Loucy (cell line): Measurements from ENCODE around the gene SGPL1.

Experiments
- H2AFZ ChIP-seq: fragments of 200-600 bp; sonication (generic); 2 replicates; pipeline ENCODE4 v1.6.0; 2016; ENCODE audit warnings: antibody characterized with exemption, mild to moderate bottlenecking, low read length, moderate library complexity
- H3F3A ChIP-seq: fragments of 200-600 bp; 2 replicates; pipeline ENCODE4 v1.6.0; 2016; ENCODE audit warnings: antibody characterized with exemption, low read depth, mild to moderate bottlenecking
- H3K27me3 ChIP-seq: fragments of 200-600 bp; sonication (generic); 2 replicates; pipeline ENCODE4 v1.6.1; 2014; ENCODE audit warnings: low read length, mild to moderate bottlenecking; ENCODE audit not compliant: insufficient read depth, poor library complexity, severe bottlenecking
- H3K36me3 ChIP-seq: fragments of 200-600 bp; sonication (generic); 2 replicates; pipeline ENCODE4 v1.6.1; 2016; ENCODE audit warnings: low read length; ENCODE audit not compliant: insufficient read depth
- H3K4me1 ChIP-seq: fragments of 200-600 bp; sonication (generic); 2 replicates; pipeline ENCODE4 v1.5.1; 2014; ENCODE audit warnings: low read length, mild to moderate bottlenecking; ENCODE audit not compliant: insufficient read depth, poor library complexity, severe bottlenecking
- H3K4me2 ChIP-seq: fragments of 200-600 bp; sonication (generic); 2 replicates; pipeline ENCODE4 v1.6.0; 2014; ENCODE audit warnings: antibody characterized with exemption, low read length, low read depth, mild to moderate bottlenecking; ENCODE audit not compliant: poor library complexity, severe bottlenecking
- H3K4me3 ChIP-seq: fragments of 200-600 bp; sonication (generic); 2 replicates; pipeline ENCODE4 v1.5.1; 2014; ENCODE audit warnings: low read length, mild to moderate bottlenecking, mixed read lengths; ENCODE audit not compliant: poor library complexity, severe bottlenecking
- H3K79me2 ChIP-seq: fragments of 200-600 bp; sonication (generic); 2 replicates; pipeline ENCODE4 v1.6.1; 2014; ENCODE audit warnings: low read length; ENCODE audit not compliant: insufficient read depth
- H3K9ac ChIP-seq: fragments of 200-600 bp; sonication (generic); 2 replicates; pipeline ENCODE4 v1.6.0; 2014; ENCODE audit warnings: mild to moderate bottlenecking, low read depth, low read length, moderate library complexity; ENCODE audit not compliant: poor library complexity, severe bottlenecking
- H3K9me2 ChIP-seq: fragments of 200-600 bp; sonication (generic); replicated peaks from 2 replicates; pipeline ENCODE4 v1.6.1; 2016; ENCODE audit warnings: low read depth, low read length, mixed read lengths
- H3K9me3 ChIP-seq: fragments of 200-600 bp; sonication (generic); 2 replicates; pipeline ENCODE4 v1.6.1; 2014; ENCODE audit warnings: mild to moderate bottlenecking, antibody characterized with exemption, low read length, low read depth; ENCODE audit not compliant: insufficient read depth
- H4K20me1 ChIP-seq: fragments of 200-600 bp; sonication (generic); 2 replicates; pipeline ENCODE4 v1.6.0; 2014; ENCODE audit warnings: antibody characterized with exemption, low read length, mild to moderate bottlenecking; ENCODE audit not compliant: insufficient read depth, poor library complexity, severe bottlenecking
- EZH2phosphoT487 ChIP-seq: fragments of 200-600 bp; IDR thresholded peaks from 2 replicates; pipeline ENCODE4 v1.6.1; 2018; ENCODE audit warnings: antibody characterized with exemption, mild to moderate bottlenecking, moderate library complexity, borderline replicate concordance
- TF ChIP-seq, protein P1 (sequence below): fragments of 200-600 bp; sonication (generic); conservative IDR thresholded peaks from 2 replicates; pipeline ENCODE4 v1.5.1; 2014; ENCODE audit warnings: mild to moderate bottlenecking, antibody characterized with exemption, low read length

Gene SGPL1

DNA sequence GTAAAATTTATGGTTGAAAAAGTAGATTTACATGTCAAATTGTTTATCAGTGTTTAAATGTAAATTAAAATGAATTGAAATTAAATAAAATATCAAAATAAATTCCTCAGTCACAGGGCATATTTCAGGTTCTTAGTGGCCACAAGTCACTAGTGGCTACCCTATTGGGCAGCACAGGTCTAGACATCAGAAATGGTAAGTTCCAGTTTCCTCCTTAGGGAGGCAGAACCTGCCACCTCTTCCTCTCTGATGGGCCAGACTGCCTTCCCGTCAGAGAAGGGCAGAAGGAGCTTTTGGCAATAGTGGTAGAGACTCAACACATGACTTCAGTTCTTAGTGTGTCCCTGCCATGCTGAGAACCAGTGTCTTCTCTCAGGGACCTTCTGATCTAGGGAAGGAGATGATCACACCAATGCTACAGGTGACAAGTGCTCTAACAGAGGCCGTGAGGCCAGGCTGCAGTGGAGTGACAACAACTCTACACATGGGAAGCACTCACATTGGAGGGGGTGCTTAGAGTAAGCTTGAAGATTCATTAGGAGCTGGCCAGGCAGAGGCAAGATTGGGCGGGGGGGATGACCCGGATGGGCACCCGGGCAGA, 87.0 kb downstream of the SGPL1 start:
- Histone ChIP-seq H3K9ac (no peak overlapping the region), H3K27me3 (no peaks in the 10 kb centered on the region), H3K36me3 (no peaks in the 10 kb centered on the region), H3K4me2 (no peak overlapping the region), H3K4me3 (no peak overlapping the region), H3K9me2 (no peaks in the 10 kb centered on the region), H3F3A (no peaks in the 10 kb centered on the region), H3K9me3 (no peaks in the 10 kb centered on the region), H2AFZ (no peak overlapping the region), H3K4me1 (no peaks in the 10 kb centered on the region), H3K79me2 (no peaks in the 10 kb centered on the region), H4K20me1 (no peaks in the 10 kb centered on the region)
- TF ChIP-seq EZH2phosphoT487, result no peak
- TF ChIP-seq, protein P1, sequence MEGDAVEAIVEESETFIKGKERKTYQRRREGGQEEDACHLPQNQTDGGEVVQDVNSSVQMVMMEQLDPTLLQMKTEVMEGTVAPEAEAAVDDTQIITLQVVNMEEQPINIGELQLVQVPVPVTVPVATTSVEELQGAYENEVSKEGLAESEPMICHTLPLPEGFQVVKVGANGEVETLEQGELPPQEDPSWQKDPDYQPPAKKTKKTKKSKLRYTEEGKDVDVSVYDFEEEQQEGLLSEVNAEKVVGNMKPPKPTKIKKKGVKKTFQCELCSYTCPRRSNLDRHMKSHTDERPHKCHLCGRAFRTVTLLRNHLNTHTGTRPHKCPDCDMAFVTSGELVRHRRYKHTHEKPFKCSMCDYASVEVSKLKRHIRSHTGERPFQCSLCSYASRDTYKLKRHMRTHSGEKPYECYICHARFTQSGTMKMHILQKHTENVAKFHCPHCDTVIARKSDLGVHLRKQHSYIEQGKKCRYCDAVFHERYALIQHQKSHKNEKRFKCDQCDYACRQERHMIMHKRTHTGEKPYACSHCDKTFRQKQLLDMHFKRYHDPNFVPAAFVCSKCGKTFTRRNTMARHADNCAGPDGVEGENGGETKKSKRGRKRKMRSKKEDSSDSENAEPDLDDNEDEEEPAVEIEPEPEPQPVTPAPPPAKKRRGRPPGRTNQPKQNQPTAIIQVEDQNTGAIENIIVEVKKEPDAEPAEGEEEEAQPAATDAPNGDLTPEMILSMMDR, result no peak

DNA sequence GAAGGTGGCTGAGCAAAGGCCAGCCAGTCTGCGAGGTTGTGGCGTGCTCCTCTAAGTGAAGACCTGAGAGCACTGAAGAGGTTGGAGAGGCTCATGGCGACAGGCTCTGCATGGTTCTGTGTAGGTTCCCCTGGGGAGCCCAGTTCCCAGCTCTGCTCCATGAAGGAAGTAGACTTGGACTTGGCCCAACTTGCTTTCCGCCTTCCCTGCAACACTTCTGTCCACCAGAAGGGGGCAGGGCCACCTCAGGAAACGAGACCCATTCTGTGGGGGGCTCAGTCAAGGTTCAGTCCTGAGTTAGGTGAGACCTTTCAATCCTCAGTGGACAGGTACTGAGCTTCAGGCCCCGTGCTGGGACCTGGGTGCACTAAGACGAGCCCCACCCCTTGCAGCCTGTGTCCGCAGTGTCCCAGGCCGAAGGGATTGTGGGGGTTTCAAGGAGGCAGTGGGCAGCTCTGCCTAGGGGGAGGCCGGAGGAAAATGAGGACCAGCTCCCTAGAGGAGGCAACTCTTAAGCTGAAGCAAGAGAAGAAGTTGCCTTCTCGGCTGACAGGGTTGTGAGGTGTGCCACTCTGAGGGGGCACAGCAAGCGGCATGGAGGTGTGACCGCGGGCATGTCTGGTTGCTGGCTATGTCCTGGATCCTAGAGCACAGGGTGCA, 87.6 kb downstream of the SGPL1 start:
- H2AFZ ChIP-seq, result no peak overlapping the region
- no peaks in the 10 kb centered on the region for H3K79me2 ChIP-seq
- no peaks in the 10 kb centered on the region for H3K4me1 ChIP-seq
- no peak overlapping the region for H3K4me2 ChIP-seq
- H3K9me3 ChIP-seq, result no peaks in the 10 kb centered on the region
- no peak overlapping the region for H3K4me3 ChIP-seq
- TF ChIP-seq EZH2phosphoT487, result no peak
- TF ChIP-seq, protein P1, result peak; percentile 99
- H3K27me3 ChIP-seq, result no peaks in the 10 kb centered on the region
- H3K9ac ChIP-seq, result no peak overlapping the region
- H3F3A ChIP-seq, result no peaks in the 10 kb centered on the region
- H4K20me1 ChIP-seq, result no peaks in the 10 kb centered on the region
- no peaks in the 10 kb centered on the region for H3K9me2 ChIP-seq
- H3K36me3 ChIP-seq, result no peaks in the 10 kb centered on the region

DNA sequence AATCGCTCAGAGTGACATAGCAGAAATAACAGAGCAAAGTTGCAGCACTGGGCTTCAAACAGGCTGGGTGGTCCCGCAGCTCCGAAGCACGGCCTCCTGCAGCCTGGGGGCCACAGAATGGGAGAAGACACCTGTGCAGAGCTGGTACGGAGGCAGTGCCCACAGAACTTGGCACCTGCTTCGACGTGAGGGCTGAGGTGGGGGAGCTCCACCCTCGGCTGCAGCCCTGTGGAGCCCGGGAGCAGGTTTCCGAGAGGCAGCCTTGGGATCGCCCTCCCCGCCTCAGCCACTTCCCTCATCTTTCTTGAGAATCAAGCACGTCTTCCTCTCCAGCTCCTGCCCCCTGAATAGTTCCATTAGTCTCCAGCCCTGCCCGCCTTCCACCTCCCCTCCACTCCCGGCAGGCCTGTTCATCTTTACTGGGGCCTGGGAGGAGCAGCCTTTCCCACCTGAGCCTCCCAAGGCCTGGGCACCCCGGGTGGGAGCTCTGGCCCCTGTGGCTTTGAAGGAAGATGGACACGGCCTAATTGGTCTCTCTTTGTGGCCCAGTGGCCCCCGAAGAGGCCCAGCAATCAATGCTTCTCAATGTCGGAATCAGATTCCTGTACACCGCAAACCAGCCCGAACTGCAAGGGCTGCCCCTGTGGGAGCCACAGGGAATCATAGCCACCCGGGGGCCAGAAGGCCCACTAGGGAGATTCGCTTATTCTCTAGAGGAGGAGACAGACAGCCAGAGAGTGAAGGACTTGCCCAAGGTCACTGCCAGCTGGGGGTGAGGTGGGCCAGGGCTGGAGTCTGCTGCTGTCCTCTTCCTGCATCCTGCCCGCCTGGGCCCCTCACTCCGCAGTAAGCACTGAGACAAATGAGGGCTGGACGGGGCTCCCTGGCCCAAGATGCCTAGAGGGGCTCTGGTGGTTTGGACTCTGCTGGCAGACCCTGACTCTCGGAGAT, 89.6 kb downstream of the SGPL1 start:
- no peak overlapping the region for H3K4me2 ChIP-seq
- TF ChIP-seq EZH2phosphoT487, result no peak
- TF ChIP-seq, protein P1, result no peak
- H3K27me3 ChIP-seq, result no peaks in the 10 kb centered on the region
- H3K9me2 ChIP-seq, result no peaks in the 10 kb centered on the region
- no peaks in the 10 kb centered on the region for H4K20me1 ChIP-seq
- no peak overlapping the region for H2AFZ ChIP-seq
- no peak overlapping the region for H3K9ac ChIP-seq
- no peaks in the 10 kb centered on the region for H3K79me2 ChIP-seq
- H3F3A ChIP-seq, result no peaks in the 10 kb centered on the region
- H3K4me3 ChIP-seq, result no peak overlapping the region
- H3K9me3 ChIP-seq, result no peaks in the 10 kb centered on the region
- no peaks in the 10 kb centered on the region for H3K36me3 ChIP-seq
- H3K4me1 ChIP-seq, result no peaks in the 10 kb centered on the region
